ENCODE measurements around the gene GPC6. TPM values are rescaled to one million over a fixed set of nuclear protein-coding genes. Genes with fewer than 3 reads are reported as not detected.

Gene GPC6
- total and polyA plus RNA-seq, 9 of the 15 experiments (the other 6 are each of a cell fraction or from before 2014, with no cell fraction given) = under 0.01 to 0.20 (median 0.01) TPM; not detected in 4

- Histone ChIP-seq H3K9me3 (replicated peaks; ENCODE audit: control insufficient read depth, insufficient read depth, low read depth, low read length) (no peaks in the 10 kb centered on the region; the same call in 1 of the 2 replicates), H3K36me3 (ENCODE audit: control insufficient read depth, insufficient read depth, low read length) (no peaks in the 10 kb centered on the region), H4K20me1 (replicated peaks; ENCODE audit: control insufficient read depth, insufficient read depth, low read length) (no peaks in the 10 kb centered on the region), H3K27me3 (ENCODE audit: control insufficient read depth in 2 of 2, insufficient read depth in 2 of 2, low read length in 2 of 2) (no peaks in the 10 kb centered on the region), H3K4me3 (no peak overlapping the region), H3K9ac (ENCODE audit: insufficient read depth in 1 of 2, low read depth in 2 of 2, low read length in 2 of 2) (no peak overlapping the region), H3K79me2 (ENCODE audit: control insufficient read depth, insufficient read depth, low read length) (no peaks in the 10 kb centered on the region), H3K4me2 (ENCODE audit: insufficient read depth, low read length) (no peak overlapping the region), H3K9me1 (ENCODE audit: control insufficient read depth, insufficient read depth, low read length) (no peaks in the 10 kb centered on the region), H3K27ac (ENCODE audit: extremely low read depth, low read depth, low read length) (no peak overlapping the region), H3K4me1 (replicated peaks in 1 of 2; ENCODE audit: control insufficient read depth in 2 of 2, insufficient read depth in 2 of 2, low read length in 2 of 2) (no peaks in the 10 kb centered on the region), H2AFZ (ENCODE audit: low read depth, low read length) (no peak overlapping the region)
- TF ChIP-seq, protein P1, sequence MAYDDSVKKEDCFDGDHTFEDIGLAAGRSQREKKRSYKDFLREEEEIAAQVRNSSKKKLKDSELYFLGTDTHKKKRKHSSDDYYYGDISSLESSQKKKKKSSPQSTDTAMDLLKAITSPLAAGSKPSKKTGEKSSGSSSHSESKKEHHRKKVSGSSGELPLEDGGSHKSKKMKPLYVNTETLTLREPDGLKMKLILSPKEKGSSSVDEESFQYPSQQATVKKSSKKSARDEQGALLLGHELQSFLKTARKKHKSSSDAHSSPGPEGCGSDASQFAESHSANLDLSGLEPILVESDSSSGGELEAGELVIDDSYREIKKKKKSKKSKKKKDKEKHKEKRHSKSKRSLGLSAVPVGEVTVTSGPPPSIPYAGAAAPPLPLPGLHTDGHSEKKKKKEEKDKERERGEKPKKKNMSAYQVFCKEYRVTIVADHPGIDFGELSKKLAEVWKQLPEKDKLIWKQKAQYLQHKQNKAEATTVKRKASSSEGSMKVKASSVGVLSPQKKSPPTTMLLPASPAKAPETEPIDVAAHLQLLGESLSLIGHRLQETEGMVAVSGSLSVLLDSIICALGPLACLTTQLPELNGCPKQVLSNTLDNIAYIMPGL (CRISPR knock-in tag; IDR thresholded peaks at IDR 0.05) = no peak
- TF ChIP-seq, protein P2, sequence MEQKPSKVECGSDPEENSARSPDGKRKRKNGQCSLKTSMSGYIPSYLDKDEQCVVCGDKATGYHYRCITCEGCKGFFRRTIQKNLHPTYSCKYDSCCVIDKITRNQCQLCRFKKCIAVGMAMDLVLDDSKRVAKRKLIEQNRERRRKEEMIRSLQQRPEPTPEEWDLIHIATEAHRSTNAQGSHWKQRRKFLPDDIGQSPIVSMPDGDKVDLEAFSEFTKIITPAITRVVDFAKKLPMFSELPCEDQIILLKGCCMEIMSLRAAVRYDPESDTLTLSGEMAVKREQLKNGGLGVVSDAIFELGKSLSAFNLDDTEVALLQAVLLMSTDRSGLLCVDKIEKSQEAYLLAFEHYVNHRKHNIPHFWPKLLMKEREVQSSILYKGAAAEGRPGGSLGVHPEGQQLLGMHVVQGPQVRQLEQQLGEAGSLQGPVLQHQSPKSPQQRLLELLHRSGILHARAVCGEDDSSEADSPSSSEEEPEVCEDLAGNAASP (IDR thresholded peaks at IDR 0.05) = no peak
- TF ChIP-seq ETV6 (IDR thresholded peaks at IDR 0.05; ENCODE audit: borderline replicate concordance in 1 of 2, low read depth in 2 of 2, low read length in 1 of 2) (no peak), ETV6 (CRISPR knock-in tag; IDR thresholded peaks at IDR 0.05; ENCODE audit: borderline replicate concordance) (no peak), CSDE1 (IDR thresholded peaks at IDR 0.05) (no peak), ZC3H8 (IDR thresholded peaks at IDR 0.05) (no peak), HDGF (IDR thresholded peaks at IDR 0.05) (no peak), NFIX (CRISPR knock-in tag; IDR thresholded peaks at IDR 0.05; ENCODE audit: low read depth) (no peak)
- TF ChIP-seq, protein P3, sequence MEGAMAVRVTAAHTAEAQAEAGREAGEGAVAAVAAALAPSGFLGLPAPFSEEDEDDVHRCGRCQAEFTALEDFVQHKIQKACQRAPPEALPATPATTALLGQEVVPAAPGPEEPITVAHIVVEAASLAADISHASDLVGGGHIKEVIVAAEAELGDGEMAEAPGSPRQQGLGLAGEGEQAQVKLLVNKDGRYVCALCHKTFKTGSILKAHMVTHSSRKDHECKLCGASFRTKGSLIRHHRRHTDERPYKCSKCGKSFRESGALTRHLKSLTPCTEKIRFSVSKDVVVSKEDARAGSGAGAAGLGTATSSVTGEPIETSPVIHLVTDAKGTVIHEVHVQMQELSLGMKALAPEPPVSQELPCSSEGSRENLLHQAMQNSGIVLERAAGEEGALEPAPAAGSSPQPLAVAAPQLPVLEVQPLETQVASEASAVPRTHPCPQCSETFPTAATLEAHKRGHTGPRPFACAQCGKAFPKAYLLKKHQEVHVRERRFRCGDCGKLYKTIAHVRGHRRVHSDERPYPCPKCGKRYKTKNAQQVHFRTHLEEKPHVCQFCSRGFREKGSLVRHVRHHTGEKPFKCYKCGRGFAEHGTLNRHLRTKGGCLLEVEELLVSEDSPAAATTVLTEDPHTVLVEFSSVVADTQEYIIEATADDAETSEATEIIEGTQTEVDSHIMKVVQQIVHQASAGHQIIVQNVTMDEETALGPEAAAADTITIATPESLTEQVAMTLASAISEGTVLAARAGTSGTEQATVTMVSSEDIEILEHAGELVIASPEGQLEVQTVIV (CRISPR knock-in tag; IDR thresholded peaks at IDR 0.05; ENCODE audit: borderline replicate concordance) = no peak
- TF ChIP-seq, protein P4, sequence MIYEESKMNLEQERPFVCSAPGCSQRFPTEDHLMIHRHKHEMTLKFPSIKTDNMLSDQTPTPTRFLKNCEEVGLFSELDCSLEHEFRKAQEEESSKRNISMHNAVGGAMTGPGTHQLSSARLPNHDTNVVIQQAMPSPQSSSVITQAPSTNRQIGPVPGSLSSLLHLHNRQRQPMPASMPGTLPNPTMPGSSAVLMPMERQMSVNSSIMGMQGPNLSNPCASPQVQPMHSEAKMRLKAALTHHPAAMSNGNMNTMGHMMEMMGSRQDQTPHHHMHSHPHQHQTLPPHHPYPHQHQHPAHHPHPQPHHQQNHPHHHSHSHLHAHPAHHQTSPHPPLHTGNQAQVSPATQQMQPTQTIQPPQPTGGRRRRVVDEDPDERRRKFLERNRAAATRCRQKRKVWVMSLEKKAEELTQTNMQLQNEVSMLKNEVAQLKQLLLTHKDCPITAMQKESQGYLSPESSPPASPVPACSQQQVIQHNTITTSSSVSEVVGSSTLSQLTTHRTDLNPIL (CRISPR knock-in tag; IDR thresholded peaks at IDR 0.05) = no peak
- no peak for FAIRE-seq
- POLR2A ChIA-PET = no interaction called here
- CTCF ChIA-PET (ENCODE audit: low intra/inter-chr PET ratio) = no interaction called here
- intact Hi-C loops (cut with micrococcal nuclease) (no loop called here), in situ Hi-C loops (cut with MboI) (no loop called here)
- 0% methylated on average over 5 of the region's 5 CpGs for WGBS (ENCODE audit: insufficient coverage, low coverage, missing lambda C conversion rate)
- DNase-seq (ENCODE audit: extremely low read depth in 1 of 4, low spot score in 3 of 4) = no peak
- ATAC-seq = no peak
- no TSS peak for BruUV-seq (replicated peaks)
Observed at GRCh38 chr13:93776936-93777335, 550.3 kb downstream of the GPC6 start.
